HG02938 (cell line): ENCODE data around the gene SCGB1A1.
"Not testable (repeated sequence)": the region's sequence is repeated elsewhere in the genome, so short reads cannot be mapped to it uniquely, and the experiment has no call there.

Experiments used
- ATAC-seq: cut with Tn5 transposase; IDR thresholded peaks from one replicate; pipeline ENCODE4 v1.9.1; 2021; ENCODE audit warnings: mild to moderate bottlenecking, moderate library complexity; ENCODE audit not compliant: unreplicated experiment

Gene SCGB1A1, protein sequence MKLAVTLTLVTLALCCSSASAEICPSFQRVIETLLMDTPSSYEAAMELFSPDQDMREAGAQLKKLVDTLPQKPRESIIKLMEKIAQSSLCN

DNA sequence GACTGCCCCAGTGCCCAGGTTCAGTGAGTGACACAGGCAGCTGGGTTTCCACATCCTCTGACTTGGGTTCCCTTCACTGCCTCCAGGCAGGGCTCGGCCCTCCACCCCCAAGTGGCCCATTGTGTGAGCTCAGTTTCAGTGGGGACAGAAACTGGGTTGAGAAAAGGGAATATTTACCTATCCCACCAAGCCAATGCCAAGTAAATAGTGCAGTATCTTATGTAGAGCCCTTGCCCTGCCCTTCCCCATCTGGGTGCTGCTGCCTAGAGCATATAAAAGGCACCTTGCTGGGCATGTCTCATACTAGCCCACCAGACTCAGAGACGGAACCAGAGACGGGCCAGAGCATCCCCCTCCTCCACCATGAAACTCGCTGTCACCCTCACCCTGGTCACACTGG, at the start of gene SCGB1A1:
Gene SCGB1A1 (plus strand): TSS at position 301 of the 400 bp plus-strand sequence. CDS start 63 bp downstream, at position 364.
- no peak for ATAC-seq

DNA sequence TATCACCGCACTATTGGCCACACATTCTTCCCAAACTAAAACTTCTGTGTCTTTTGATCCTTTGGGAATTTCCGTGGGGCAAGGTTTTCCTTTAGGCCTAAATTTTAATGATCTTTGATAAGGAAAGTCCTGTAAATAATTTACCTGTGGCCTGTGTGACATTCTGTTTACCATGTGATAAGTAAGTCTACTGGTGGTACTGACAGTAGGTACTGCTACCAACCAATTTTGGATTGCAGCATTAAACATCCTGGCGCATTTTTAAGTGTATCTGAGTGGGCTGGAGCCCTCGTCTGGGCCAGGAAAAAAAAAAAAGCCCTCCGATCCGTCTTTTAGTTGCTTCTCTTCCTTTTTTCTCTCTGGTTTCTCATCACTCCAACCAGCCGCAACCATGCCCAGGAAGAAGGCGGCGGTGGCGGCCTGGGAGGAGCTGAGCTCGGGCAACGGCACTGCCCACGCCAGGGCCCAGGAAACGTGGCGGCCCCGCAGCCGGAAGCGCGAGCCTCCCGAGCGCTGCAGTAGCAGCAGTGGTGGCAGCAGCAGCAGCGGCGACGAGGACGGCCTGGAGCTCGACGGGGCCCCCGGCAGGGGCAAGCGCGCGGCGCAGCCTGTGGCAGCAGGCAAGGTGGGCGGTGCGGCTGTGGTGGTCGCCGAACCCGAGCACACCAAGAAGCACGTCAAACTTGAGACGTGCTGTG, 47.9 kb upstream of the SCGB1A1 start:
- no peak for ATAC-seq

DNA sequence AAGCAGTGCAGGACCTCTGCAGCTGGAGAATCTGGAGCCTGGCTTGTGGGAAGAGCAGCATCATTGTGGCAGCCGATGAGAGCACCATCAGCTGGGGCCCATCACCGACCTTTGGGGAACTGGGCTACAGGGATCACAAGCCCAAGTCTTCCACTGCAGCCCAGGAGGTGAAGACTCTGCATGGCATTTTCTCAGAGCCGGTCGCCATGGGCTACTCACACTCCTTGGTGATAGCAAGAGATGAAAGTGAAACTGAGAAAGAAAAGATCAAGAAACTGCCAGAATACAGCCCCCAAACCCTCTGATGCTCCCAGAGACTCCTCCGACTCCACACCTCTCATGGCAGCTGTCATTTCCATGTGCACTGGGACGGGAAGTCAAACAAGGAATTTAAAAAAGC, 46.0 kb upstream of the SCGB1A1 start:
- ATAC-seq: no peak

DNA sequence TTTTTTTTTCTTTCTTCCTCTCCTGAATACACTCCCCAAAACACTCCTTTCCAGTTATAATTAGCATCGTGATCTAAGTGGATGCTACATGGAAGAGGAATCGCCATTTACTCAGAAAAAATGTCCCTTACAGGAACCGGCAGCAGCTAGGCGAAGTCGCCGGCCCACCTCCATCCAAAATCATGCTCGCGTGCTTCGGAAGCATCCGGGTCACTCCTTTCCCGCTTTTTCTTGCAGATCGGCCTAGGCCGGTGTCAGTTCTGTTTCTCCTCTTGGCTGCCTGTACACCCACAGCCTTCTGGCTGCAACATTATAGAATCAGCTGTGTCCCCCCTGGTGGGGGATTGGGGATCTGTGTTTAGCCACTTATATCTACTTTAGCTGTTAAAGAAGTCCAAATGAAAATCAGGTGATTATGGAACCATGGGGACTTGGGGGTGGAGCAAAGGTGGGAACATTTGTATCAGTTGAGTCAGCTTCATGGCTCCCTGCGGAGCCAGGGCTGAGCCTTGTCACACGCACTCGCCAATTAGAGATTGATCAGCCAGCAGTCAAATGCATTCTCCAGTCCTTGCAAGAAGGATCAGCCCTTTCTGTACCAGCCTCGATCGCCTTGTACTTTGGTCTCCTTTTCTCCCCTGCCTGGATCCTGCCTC, 45.2 kb upstream of the SCGB1A1 start:
- no peak for ATAC-seq

DNA sequence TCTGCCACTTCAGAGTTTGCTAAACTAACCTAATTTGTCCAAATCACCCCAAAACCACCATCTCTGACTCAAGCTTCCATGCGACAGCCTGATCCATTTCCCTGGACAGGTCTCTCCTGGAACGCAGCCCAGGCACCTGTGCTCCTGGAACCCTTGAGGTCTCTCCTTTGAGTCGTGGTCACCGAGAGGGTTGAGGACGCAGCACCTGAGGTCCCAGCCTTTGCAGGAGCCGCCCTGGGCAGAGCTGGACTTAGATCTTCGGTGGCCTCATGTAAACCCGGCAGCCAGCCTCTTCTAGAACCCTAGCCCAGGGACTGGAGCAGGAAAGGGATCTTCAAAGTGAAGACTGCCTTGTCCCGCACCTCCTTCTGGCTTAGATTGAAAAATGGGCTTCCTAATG, 44.0 kb upstream of the SCGB1A1 start:
- no peak for ATAC-seq

DNA sequence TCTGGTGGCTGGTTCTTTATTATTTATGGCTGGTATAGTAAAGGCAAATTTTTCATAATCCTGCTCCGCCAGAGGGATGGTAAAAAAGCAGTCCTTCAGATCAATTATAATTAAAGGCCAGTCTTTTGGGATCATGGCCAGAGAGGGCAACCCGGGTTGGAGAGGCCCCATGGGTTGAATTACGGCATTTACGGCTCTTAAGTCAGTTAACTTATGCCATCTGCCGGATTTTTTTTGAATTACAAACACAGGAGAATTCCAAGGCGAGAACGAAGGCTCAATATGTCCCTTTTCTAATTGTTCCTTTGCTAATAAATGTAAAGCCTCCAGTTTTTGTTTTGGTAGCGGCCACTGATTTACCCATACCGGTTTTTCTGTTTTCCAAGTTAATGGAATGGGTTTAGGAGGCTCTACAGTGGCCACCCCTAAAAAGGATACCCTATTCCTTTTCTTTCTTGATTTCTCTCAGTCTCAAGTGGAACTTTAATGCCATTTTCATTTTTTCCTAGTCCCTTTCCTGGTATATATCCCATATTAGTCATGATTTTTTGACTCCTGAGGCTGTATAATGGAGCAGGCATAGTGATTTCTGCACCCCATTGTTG, 40.3 kb upstream of the SCGB1A1 start:
- not testable (repeated sequence) for ATAC-seq

DNA sequence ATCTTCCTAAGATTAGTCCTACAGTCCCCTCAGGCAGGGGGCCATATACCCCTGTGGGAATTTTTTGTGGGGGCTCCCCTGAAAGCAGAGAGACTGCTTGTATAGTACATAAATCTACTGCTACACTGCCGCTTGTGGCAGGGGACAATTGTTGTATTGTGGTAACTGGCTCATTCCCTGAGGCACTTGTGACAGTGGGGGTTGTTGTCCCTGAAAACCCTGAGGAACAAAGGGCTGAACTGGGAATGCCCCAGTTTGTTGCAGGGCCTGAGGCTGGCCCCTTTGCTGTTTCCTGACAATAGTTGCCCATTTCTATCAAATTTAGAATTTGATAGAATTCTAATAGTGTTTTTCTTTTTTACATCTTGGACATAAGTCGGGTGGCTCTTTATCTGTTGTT, 39.2 kb upstream of the SCGB1A1 start:
- ATAC-seq: not testable (repeated sequence)

DNA sequence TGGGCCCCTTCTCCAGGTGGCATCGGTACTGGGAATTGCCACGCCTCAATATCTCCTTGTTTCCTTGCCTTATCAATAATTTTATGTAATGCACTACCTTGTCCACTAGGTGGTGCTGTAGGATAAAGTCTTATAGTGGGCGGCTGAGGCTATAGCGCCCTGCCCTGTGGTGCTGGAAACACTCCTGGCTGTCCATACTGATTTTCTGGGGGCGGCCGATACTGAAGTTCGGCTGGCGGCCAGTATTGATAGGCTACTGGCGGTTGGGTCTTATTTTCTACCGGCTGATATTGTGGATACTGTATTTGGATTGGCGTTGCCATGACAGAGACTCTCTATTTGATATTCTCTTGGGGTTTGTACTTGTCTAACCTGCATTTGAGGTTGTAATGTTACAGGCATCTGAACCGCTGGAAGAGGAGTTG, 38.0 kb upstream of the SCGB1A1 start:
- ATAC-seq: not testable (repeated sequence)

DNA sequence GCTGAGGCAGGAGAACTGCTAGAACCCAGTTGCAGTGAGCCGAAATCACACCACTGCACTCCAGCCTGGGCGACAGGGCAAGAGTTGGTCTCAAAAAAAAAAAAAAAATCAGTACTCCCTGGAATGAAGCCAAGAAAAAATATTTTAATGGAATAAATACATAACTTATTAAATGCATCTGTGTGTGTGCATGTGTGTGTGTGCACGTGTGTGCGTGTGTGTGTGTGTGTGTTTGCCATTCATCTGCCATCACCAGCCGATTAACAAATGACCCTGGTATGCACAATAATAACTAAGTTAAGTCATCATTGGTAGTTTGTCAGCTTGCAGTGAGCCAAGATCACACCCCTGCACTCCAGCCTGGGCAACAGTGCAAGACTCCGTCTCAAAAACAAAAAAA, 35.0 kb upstream of the SCGB1A1 start:
- no peak for ATAC-seq

DNA sequence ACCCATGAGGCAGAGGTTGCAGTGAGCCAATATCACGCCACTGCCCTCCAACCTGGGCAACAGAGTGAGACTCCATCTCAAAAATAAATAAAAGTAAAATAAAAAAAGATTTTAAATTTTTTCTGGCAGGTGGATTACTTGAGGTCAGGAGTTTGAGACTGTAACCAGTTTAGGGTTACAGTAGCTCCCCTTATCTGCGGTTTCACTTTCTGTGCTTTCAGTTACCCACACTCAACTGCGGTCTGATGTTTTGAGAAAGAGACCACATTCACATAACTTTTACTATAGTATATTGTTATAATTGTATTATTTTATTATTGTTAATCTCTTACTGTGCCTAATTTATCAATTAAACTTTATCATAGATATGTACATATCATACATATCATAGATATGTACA, 32.8 kb upstream of the SCGB1A1 start:
- not testable (repeated sequence) for ATAC-seq

DNA sequence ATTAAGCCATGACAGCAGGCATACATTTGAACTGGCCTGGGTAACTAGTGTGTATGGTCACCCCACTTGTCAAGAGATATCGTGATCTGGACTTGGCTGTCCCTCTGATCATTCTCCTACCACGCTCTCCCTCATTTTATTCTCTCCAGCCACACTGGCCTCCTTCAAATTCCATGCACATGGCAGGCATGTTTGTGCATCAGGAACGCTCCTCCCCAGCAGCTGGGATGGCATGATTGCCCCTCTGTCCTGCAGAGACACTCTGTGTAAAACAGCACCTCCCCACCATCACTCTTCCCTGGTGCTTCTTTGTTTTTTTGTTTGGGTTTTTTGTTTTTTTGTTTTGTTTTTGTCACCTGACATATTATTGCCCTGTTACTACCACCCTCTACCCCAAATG, 31.5 kb upstream of the SCGB1A1 start:
- no peak for ATAC-seq

DNA sequence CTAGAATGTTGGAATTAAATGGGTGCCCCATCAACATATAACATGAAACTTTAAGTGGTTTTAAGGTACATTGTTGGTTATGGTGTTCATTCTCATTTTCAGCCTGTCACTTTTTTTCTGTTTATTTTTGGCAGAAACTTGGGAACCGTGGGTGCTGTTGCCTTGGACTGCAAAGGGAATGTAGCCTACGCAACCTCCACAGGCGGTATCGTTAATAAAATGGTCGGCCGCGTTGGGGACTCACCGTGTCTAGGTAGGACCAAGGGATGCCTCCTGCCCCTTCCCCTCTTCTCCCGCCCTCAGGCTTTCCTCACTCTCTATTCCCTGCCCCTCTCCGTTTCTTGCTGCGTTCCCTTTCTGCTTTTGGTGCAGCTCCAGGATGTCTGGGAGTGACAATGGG, 29.8 kb upstream of the SCGB1A1 start:
- ATAC-seq: no peak

DNA sequence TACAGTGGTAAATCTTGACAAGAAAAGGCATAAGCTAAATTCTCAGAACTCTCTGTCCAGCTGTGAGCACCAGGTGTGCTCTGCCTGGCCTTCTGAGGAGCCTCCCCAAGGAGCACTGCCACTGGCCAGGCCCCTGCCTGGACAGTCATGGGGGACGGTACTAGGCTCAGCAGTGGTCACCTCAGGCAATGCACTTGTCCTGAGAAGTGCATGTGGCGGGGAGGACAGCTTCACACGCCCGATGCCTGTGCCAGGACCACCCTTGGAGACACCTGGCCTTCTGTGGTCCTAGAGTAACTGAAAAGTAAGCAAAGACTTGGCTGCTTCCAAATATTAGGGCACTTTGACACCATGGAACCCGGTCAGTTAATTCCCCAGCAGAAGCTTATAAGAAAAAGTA, 28.6 kb upstream of the SCGB1A1 start:
- no peak for ATAC-seq

DNA sequence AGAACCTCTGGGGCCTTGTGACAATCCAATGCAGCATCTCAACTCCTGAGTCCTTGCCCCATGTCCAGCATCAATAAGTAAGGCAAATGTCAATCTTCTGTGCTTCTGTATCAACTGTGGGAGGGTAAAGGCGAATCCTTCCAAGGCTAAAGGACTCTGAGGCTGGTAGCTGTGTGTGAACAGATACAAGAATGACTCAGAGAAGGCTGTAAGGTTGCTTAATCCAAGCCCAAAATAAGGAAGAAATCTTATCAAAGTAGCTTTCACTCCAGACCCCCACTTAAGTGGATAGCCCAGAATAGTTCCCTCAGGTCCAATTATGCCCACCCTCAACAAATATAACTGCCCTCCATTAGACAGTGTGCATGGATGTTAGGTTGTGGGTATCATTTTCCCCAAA, 28.1 kb upstream of the SCGB1A1 start:
- no peak for ATAC-seq

DNA sequence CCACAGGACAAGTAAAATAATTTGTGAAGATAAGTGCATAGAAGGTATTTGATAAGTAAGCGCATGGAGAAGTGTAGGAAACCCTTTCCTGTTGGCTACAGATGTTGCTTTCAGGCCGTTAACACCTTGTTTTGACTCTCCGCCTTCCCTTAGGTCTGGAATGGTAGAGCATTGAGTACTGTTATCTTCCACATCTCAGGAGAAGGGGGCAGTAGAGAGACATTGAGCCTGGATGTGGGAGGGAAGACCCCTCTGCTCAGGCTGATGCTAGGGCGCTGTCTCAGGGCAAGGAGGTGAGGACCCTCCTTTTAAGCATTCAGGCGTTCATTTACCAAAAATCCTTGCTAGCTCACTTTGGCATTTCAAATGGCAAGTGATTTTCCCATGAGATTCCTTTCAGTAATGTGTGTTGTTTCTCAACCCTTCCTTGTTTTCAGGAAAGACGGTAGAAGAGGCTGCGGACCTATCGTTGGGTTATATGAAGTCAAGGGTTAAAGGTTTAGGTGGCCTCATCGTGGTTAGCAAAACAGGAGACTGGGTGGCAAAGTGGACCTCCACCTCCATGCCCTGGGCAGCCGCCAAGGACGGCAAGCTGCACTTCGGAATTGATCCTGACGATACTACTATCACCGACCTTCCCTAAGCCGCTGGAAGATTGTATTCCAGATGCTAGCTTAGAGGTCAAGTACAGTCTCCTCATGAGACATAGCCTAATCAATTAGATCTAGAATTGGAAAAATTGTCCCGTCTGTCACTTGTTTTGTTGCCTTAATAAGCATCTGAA, 27.0 kb upstream of the SCGB1A1 start:
- ATAC-seq: no peak

DNA sequence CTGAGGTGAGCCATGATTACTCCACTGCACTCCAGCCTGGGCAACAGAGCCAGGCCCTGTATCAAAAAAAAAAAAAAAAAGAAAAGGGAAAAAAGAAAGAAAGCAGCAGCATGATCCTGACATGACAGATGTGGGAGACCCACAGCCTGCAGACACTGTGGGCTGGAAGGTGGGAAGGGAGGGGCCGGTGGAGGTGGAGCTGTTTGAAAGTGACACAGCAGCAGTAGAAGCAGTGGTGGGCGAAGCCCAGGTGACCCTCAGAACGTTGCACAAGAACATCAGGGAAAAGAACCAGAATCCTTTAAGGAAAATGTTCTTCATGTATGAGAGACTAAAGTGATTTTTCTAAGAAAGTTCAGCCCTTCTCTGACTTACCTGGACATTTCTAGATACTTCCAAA, 26.3 kb upstream of the SCGB1A1 start:
- ATAC-seq: no peak

DNA sequence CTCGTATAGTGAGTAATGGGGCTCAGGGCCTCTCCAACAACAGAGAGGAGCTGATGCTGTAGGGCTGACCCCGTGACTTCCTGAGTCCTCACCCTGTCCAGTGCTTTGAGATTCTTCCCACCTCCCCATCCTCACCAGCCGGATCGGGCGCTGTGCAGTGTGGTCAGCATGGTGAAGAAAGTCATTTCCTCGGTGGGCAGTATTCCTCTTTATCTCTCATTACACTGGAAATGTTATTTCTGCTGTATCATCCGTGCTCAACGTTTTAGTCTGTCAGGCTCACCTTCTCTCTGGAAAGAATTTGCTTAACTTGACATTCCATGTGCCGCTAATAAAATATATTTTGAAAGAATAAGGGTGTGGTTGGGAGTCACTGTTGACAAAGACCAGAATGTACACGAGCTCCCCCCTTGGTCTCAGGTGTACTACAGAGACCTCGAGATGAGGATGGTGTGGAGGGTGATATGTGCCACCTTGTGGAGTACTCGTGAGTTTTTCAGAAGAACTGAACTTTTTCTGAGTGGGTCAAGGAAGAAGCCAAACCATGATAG, 25.7 kb upstream of the SCGB1A1 start:
- no peak for ATAC-seq

DNA sequence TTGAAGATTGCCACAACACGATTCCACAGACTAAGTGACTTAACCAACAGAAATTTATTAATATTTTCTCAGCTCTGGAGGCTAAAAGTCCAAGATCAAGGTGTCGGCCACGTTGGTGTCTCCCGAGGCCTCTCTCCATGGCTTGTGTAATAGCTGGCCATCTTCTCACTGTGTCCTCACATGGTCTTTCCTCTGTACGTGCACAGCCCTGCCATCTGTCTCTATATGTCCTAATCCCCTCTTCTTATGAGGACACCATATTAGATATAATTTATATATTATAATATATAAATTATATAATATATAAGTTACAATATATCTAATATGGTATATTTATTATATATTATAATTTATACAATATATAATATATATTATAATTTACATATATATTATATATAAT, 25.1 kb upstream of the SCGB1A1 start:
- no peak for ATAC-seq

DNA sequence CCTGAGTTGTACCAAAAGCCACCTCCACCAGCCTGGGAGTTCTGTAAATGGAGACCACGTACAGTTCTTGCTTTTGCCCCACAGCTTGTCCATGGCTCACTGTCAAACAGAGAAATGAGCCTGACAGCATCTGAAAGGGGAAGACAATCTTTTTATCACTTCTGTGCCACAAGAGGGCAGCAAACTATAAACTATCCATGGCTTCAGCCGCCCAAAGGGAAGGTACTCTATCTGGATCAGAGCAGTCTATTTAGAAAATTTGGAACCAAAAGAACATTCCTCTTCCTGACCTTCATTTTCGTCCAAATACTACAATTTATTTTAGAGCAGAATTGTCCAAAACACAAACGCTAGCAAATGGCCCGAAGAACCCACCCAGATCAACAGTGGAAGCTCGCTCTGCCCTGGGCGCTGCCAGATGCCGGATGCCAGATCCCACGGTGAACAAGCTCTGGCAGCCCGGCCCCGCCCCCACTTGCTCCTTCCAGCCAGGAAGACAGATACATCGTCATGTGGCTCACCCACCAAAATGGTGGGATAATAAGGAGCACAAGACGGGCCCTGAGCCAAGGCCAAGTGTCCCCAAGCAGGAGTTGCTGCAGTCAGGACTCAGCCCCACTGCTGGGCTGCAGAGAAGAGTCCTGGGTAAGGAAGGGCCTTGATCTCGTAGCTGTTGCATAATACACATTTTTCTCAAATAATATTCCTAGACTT, 23.9 kb upstream of the SCGB1A1 start:
- no peak for ATAC-seq

DNA sequence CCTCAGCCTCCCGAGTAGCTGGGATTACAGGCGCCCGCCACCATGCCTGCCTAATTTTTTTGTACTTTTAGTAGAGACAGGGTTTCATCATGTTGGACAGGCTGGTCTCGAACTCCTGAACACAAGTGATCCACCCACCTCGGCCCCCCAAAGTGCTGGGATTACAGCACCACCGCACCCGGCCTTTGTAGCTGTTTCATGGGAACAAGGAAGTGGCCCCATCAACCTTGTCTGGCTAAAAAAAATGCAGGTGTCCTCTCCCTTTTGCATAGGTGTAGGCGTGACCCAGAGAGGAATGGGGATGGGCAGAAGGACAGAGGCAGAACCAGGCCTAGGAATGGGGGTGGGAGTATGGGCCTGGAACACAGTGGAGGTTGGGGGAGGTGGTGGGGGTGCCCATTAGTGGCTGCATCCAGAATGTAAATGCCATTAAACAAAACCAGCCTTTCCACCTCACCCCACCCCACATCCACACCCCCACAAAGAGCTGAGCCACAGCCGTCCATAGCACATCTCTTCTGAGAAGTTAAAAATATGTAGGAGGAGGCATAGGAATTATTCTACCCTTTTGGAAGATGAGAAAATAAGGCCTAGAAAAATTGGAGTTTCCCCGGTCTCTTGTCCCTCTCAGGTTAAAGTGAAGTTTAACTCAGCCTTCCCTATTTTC, 22.8 kb upstream of the SCGB1A1 start:
- ATAC-seq: no peak
